HG03108 (cell line): Measurements from ENCODE around the gene LZIC.

Source experiments
- ATAC-seq: cut with Tn5 transposase; IDR thresholded peaks from one replicate; pipeline ENCODE4 v1.9.1; 2021; ENCODE audit warnings: moderate library complexity; ENCODE audit not compliant: unreplicated experiment

Gene LZIC

GRCh38 chr1:9887070-9887469, 56.1 kb downstream of the LZIC start:
- ATAC-seq, result no peak

DNA sequence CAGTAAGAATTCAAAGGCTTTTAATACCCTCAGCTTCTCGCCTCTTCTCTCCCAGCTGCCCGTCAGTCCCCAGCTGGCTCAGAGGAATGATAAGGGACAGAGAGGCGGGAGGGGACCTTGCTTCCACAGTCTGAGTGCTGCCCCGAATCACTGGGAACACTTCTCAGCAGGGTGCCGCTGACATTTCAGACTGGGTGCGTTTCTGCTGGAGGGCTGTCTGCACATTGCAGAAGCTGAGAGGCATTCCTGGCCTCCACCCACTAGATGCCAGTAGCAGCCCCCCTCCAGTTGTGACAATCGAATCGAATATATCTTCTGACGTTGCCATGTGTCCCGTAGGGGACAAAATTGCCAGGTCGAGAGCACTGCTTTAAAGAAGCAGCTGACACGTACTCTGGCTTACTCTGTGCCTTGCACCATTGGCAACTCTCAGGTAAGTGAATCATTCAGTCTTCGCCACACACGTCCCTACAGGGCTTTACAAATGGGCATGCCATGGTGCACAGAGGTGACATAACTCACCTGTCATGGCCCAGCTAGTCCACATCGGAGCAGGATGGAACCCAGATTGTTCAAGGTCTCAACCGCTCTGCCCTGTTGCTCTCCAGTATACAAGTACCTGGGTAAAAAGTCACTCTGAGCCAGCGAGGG, 57.0 kb downstream of the LZIC start:
- no peak for ATAC-seq

DNA sequence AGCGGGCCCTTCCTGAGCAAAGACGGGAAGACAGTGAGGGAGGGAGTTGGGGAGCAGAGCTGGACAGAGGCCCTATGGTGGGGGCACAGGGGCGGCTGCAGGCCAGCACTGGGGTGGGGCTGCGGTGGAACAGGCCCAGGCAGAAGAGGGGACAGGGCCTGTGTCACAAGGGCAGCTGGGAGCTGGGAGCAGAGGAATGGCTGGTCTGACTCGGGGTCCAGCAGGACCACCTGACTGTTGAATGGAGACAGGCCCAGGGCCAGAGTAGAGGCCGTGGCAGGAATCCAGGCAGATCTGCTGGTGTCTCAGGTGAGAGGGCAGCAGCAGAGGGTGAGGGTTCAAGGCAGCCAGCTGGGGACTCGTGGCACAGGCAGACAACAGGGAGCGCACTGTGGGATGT, 58.4 kb downstream of the LZIC start:
- ATAC-seq, result no peak

DNA sequence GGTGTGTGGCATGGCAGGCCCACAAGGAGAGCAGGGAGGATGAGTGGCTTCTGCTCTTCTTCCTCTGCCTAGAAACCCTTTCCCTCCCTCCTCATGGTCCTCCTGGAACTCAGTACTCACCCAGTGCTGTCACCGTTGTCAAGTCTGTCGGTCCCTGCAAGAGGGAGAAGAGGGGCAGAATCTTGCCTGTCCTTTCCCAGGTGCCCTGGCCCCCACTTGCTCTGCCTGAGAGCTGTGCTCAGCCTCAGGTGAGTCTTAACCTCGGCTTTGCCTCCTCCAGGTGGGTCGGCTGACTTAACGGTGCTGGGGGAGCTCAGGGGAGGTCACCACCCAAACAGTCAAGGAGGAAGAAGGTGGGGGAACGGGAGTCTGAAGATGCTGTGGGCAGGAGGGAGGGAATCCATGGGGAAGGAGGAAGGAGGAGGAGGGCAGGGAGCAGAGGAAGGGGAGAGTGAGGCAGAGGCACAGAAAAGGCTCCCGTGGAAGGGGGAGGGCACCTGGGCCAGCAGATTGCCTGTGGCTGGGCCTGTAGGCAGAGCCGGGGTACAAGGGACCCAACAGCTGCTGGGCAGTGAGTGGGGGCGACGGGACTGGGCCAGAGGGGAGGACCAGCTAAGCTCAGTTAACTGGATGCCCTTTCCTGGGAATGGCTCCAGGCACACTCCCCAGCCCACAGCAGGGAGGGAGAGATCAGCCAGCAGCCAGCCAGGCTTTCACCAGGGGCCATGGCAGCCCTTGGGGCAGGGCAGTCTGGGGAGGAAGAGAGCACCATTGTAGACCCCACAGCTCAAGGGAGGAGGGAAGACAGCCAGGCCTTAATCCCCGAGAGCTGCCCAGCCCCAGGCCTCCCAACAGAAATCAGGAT, 59.4 kb downstream of the LZIC start:
- no peak for ATAC-seq

- ATAC-seq, result no peak
Measured at GRCh38 chr1:9882945-9883303, 60.3 kb downstream of the LZIC start.

DNA sequence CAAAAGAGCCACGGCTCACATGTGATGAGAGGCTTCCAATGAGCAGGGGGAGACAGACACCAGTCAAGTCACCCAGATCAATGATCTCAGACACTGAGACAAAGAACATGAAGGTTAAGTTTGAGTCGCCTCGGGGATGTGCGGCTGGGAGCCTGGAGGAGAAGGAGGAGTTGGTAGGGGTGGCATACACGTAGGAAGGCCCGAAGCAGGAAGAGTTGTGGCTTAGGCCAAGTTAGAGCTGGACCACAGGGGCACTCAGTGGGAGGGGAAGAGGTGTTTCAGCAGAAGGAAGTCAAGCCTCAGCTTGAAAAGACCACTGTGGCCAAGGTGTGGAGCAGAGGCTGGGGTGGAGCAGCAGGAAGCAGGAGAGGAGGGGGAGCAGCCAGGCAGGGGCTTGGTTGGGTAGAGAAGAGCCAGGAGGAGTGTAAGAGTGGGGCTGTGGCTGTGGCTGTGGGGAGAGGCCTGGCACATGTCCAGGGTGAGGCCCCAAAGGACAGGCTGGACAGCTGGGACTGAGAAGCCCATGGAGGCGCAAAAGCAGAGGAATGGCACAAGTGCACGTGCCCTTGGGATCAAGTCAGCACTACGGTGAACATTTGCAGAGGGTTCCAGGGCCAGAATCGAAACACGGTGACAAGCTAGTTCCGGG, 60.8 kb downstream of the LZIC start:
- no peak for ATAC-seq

GRCh38 chr1:9881838-9882249, 61.3 kb downstream of the LZIC start:
- ATAC-seq, result no peak
